Activated CD4-positive, alpha-beta T cell treated with anti-CD3 and anti-CD28 coated beads for 4 hours (primary cell): ENCODE results near the gene ACTA2.

Experiments used
- DNase-seq, 2 donors: peaks; one replicate each; pipeline ENCODE4 v3.0.0-alpha.2; 2020

ACTA2 gene

GRCh38 chr10:88918191-88918905 lies 34.2 kb downstream of the ACTA2 start:
- no peak for DNase-seq

GRCh38 chr10:88916986-88917385 lies 35.6 kb downstream of the ACTA2 start:
- no peak for DNase-seq

DNA sequence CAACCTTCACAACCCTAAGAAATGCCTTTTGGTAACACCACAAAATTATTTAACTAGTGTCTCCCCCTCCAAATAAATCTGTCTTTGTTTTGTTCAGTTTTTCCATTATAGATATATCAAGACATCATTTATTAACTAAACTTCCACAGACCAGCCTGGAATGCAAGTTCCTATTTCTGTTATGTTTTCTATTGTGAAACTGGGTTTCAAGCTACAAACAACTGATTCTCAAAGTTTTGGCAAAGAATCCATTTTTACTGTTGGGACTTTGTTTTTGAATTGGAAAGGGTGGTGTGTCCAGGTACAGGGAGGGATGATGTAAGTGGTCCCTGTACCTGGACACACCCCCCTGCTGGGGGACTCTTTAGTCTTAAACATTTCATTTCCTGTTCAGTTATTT lies 36.3 kb downstream of the ACTA2 start:
- DNase-seq: no peak

DNA sequence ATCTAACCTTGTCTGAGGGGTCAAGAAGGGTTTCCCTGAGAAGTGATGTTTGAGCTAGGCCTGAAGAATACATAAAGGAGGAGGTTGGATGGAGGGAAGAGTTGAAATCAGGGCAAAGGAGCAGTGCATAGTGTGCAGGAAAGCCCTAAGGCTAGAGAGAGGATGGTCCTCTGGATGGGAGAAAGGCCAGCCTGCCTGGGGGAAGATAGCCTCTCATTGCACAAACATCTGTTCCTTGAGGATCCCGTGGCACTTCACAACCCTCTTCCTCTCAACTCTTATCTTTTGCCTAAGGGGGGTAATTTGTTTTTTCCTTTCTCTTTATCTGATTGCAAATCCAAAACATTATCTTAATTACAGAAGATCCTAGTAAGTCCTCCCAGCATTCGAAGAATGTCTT lies 36.8 kb downstream of the ACTA2 start:
- DNase-seq: no peak

GRCh38 chr10:88913788-88914187 lies 38.8 kb downstream of the ACTA2 start:
- no peak for DNase-seq

DNA sequence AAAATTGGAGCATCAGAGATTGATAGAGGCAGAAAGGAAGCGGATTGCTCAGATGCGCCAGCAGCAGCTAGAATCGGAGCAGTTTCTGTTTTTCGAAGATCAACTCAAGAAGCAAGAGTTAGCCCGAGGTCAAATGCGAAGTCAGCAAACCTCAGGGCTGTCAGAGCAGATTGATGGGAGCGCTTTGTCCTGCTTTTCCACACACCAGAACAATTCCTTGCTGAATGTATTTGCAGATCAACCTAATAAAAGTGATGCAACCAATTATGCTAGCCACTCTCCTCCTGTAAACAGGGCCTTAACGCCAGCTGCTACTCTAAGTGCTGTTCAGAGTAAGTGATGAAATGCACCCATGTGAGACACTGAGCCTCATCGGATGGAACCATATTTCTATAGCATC lies 39.4 kb downstream of the ACTA2 start:
- no peak for DNase-seq

DNA sequence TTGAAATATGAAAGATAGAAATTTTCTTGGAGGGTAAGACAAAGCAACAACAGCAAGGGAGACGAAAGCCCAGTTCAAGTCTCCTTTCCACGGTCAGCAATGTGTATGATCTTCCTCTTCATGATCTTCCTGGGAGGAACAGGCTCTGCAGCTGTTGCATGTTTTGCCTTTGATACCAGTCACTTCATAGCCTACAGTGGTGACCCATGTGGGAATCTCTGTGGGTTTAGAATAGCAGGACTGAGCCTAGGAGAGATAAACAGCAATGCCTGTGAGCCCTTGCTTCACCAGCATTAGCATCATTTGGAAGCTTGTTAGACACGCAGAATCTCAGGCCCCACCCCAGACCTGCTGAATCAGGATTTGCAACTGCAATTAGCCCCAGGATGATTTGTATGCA lies 40.7 kb downstream of the ACTA2 start:
- DNase-seq: no peak

DNA sequence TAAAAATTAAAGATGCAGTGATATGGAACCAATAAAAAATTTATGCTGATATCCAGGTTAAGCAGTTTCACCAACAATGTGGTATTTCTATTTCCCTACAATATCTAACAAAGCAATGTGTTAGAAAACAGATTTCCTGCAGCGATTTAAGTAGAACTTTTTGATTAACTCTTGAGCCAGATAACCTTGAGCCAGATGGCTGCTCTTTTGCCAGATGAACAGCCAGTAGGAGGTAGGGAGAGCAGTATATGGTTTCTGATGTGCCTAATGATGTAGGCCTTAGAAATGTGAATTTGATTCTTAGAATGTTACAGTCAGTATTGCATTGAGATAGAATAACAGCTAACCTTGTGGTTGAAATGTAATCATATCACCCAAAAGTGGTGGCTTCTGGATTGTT lies 41.5 kb downstream of the ACTA2 start:
- DNase-seq: no peak

DNA sequence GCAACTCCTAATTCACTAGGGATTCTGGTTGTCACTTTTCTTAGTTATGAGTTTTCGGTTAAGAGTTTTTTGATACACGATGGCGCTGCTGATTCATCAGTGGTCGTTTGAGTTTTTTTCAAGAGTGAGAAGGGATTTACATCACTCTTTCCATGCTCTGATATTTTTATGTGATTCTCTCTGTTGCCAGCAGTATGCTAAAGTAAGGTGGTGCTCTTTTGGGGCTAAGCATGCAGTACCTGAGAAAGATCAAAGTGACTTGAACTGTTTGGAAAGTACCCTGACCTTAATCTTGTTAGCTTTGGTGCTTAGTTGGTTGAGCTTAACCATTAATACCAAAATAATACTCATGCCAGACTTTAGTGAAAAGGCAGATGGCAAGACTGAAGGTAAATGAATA lies 44.4 kb downstream of the ACTA2 start:
- peak in 1 of 2 donors; percentile 10 for DNase-seq

DNA sequence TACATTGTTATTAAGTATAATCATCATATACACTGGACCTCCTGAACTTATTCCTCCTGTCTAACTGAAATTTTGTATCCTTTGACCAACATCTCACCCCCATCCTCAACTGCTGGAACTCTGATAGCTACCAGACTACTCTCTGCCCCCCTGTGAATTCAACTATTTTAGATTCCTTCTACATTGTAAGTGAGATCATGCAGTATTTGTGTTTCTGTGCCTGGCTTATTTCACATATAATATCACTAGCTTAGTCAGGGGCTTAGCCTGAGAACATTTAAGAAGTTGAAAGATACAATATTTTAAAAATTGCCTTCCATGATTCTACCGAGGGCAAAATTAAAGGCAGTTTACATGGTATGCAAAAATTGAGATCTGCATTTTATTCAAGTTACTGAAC lies 45.7 kb downstream of the ACTA2 start:
- DNase-seq: no peak

DNA sequence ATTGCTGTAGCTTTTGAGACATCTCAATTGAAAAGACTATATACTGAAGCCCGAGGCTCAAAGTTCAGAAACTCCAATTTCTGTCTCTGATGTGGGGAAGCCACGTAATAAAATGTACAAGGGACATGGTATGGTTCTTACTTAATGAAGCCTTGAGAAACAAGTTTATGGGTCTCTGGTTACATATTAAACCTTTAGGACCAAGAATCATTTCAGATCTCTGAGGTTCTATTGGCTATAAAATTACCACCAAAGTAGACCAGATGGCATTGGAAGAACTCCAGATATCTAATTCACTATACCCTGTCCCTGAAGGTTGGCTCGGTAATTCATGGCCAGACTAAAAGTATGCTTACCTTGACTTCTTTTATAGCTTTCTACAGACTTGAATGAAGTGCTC lies 48.9 kb downstream of the ACTA2 start:
- no peak for DNase-seq

- DNase-seq: no peak
Measured at GRCh38 chr10:88901984-88902789, 50.4 kb downstream of the ACTA2 start.

DNA sequence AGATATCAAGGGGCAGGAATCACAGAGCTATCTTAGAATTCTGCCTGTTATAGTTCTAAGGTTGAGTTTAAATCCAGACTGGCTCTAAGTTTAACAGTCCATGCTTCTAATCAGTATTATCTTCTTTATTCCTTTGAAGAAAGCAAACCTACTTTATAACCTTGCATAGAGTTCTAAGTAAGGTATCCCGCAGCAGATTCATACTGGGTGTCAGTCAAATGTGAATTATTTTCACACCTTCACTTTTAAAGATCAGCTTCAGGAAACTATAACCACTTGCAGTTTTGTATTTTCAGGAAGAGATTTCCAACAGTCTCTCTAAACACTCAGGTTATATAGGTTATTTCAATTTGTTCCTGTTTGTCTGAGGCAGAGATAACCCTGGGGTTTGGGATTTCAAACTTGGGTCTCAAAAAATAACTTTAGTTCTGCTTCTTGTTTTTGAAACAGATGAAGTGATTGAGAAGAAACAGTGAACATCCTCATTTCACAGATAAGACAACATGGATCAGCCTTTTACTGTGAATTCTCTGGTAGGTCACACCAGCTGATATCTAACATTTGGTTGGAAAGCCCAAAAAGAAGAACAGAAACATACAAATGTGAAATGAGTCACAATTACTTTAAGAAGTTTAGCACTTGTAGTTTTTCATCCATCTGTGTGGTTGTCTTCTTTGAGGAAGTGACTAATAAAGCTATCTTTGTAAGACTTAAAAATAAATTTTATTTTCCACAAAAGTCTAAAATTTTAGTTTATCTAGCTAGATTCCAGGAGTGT lies 51.2 kb downstream of the ACTA2 start:
- no peak for DNase-seq

DNA sequence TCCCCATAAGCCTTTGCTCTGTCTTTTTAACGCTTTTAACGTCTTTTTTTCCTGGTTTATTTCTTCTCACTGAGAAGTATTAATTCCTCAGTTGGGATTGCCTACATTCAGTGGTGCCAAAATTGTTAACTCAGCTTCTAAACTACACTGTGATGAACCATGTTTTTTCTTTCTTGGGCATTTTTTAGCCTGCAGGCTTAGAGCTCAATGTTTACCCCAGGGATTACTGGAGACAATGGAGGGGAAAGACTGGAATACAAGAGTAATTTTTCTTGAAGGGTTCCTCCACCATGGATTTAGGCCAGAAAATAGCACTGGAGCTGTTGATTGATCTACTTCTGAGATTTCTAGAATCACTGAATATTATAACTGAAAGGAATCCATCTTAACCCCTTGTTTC lies 52.7 kb downstream of the ACTA2 start:
- no peak for DNase-seq

DNA sequence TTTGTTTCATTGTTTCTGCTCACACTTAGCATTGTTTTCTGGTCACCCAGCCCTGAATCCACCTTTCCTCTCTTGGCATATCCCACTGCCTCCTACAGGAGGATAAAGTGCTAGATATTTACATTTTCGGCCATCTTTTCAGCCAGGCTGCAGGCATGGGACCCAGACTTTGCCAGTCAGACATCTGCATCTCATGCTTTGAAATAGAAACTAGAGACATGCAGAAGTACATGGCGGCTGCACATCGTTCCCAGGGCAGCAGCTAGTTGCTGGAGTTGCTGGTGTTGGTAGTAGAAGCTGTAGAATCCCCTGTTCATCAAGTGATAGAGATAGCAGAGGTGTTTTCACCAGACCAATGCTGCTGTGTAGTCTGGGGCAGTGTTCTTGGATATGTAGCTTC lies 53.8 kb downstream of the ACTA2 start:
- DNase-seq: no peak

DNA sequence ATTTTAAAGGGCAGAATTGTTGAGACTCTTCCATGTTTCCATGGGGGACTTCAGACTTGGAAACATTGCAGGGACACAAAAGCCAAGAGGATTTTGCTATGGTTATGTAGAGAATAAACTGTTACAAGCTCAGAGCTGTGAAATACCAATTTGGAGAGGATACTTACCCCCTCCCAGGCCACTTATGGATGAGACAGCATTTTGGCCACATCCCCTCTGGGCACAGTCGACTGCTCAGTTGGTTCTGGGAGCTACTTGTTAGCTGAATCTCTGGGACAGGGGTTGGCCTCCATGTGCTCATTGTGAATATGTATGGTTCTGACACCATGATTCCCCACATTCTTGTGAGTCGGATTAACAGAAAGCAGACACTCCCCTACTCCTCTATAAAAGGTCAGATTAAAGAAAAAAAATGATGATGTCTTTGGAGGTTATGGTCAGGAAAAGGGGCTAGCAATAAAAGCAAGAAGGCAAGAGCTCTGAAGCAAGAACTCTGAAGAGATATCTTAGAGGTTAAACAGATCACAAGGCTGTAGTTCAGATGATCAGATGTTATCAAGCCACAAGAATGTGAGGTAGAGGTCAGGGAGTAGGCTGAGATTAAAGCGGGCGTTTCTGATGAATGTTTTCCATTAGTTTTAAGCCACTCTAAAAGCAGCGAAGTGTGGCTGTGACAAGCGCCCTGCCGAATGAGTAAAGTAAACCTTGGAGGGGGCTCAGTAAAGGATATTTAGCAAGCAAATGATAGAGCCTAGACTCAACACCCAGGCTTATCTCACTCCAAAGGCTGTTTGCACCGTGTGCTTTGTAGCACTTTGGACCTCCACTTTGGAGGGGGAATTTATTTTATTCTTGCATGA lies 55.3 kb downstream of the ACTA2 start:
- peak; percentile 23 to 40 for DNase-seq

GRCh38 chr10:88896372-88896993 lies 56.1 kb downstream of the ACTA2 start:
- DNase-seq: no peak

DNA sequence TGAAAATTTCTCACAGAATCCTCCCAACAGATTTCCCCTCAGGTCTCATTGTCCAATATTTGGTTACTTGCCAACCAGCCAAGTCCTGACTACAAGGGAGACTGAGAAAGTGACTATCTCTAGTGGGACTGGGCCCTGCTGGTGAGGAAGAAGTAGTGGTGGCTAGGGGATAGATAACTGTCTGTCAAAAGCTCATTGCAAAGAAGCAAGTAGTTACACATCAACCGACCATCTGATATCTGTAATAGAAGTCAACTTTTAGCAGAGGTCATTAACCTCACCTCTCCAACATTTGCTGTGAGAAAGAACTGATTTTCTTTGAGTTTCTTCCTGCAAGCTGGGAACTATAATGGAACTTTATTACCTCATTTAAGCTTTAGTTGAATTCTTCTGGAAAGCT lies 57.3 kb downstream of the ACTA2 start:
- no peak for DNase-seq

DNA sequence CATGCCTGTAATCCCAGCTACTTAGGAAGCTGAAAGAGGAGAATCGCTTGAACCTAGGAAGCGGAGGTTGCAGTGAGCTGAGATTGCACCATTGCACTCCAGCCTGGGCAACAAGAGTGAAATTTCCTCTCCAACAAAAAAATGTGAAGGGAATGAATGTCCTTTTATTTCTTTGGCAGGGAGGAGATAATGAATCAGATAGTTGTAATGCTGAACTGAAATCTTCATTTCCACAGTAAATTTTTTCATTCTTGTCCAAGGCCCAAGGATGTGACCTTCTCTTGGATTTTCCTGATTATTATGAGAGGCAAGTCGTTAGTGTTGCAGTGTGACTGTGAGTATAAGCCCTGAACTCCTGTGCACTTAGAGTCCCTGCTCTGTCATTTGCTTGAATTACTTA lies 59.0 kb downstream of the ACTA2 start:
- no peak for DNase-seq

DNA sequence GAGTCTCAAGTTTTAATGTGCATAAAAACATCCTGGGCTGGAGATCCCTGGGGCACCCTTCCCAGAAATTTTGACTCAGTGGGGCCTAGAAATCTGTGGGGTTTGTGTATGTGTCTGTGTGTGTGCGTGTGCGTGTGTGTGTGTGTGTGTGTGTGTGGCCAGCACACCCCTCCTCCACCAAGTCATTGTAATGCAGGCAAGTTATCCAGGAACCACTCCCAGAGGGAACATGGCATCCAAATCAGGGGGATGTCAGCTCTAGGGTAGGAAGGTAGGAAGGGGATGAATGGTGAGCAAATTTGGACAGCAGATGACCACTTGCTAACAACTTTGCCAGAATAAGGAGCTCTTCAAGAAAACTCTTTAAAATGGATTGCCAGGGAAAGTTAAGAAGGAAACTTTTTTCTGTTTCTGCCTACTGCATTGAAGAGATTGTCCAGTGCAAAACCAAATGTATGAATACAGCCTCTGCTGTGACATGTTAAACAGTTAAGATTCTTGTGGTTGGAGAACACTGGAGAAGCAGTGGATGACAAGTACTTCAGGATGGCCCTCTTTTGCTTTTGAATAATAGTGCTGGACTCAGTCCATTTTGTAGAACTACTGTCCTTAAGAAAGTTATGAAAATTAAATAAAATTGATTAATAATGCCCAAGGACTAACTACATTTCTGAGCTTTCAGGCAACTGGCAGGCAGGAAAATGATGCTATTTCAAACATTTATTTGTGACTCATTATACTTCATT lies 60.2 kb downstream of the ACTA2 start:
- DNase-seq: no peak

DNA sequence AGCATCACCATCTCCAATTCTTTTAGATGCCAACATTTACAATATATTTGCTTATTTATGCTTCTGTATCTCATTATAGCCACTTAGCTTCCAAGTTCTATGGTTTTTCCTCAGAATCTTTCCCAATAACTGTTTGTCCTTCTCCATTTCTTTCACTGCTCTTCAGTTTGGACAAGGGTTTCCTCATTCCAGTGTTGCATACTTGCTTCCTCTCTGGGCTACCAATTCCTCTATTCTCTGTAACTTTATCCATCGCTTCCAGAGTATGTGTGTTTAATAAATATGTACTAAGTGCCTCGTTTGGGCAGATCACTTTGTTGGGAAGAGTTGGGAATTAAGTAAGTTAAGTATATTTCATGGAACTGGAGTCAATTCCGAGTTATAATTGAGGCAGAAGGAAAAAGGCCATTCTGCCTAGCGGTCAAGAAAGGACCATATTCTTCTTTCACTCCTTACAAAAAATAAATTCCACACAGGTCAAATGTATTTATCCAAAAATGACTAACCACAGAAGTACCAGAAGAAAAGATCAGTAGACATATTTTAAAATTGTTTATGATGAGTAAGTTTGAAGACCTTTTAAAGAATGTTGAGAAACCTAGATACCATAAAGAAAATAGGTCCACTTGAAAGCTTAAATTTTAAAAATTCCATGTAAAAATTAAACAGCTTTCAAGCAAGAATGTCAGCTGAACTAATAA lies 61.7 kb downstream of the ACTA2 start:
- DNase-seq: no peak
